Loucy (cell line): Measurements from ENCODE around the gene KRTDAP.

Experiments used
- EZH2phosphoT487 ChIP-seq: fragments of 200-600 bp; IDR thresholded peaks from 2 replicates; pipeline ENCODE4 v1.6.1; 2018; ENCODE audit warnings: antibody characterized with exemption, mild to moderate bottlenecking, moderate library complexity, borderline replicate concordance
- TF ChIP-seq, protein P1 (sequence below): fragments of 200-600 bp; sonication (generic); conservative IDR thresholded peaks from 2 replicates; pipeline ENCODE4 v1.5.1; 2014; ENCODE audit warnings: mild to moderate bottlenecking, antibody characterized with exemption, low read length

DNA sequence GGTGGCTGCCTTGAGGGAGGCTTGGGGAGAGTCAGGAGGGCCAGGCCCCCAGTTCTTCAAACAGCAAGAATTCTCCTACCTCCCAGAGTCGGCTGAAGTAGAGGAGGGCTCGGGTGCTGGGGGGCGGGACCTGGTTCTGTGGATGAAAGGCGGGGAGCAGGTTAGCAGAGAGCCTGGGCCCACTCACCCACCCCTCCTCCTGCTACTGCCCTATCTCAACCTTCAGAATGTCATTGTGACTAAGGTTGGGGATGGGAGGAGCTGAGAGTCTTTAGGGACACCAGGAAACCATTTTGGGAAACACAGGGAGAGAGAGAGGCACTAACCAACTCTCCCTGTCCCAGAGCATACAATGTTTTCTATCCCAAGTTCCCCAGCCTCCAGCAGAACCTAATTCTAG, 12.5 kb upstream of the KRTDAP start:
- TF ChIP-seq, protein P1, sequence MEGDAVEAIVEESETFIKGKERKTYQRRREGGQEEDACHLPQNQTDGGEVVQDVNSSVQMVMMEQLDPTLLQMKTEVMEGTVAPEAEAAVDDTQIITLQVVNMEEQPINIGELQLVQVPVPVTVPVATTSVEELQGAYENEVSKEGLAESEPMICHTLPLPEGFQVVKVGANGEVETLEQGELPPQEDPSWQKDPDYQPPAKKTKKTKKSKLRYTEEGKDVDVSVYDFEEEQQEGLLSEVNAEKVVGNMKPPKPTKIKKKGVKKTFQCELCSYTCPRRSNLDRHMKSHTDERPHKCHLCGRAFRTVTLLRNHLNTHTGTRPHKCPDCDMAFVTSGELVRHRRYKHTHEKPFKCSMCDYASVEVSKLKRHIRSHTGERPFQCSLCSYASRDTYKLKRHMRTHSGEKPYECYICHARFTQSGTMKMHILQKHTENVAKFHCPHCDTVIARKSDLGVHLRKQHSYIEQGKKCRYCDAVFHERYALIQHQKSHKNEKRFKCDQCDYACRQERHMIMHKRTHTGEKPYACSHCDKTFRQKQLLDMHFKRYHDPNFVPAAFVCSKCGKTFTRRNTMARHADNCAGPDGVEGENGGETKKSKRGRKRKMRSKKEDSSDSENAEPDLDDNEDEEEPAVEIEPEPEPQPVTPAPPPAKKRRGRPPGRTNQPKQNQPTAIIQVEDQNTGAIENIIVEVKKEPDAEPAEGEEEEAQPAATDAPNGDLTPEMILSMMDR: no peak
- TF ChIP-seq EZH2phosphoT487: no peak
